Omental fat pad (tissue), 4 donors: Measurements from ENCODE around the gene POLR1E. TPM values are rescaled to one million over a fixed set of nuclear protein-coding genes. Genes with fewer than 3 reads are reported as not detected.

Experiments
- ATAC-seq: fragments of 150-250 bp; one replicate; pipeline ENCODE4 v1.9.1; 2016; ENCODE audit warnings: mild to moderate bottlenecking, moderate library complexity; ENCODE audit not compliant: low FRiP score
- DNase-seq: peaks from one replicate; pipeline ENCODE4 v3.0.0-alpha.2; 2019; ENCODE audit warnings: low spot score
- total RNA-seq, 4 donors: library from RNA; depleted of rRNA; stranded (reverse); fragments of >200 nt; gene quantifications; one replicate each; pipeline ENCODE4 v1.1.0, GENCODE V29; 2016
- TF ChIP-seq, protein P1 (sequence below), 3 donors: fragments of 450-650 bp; IDR thresholded peaks; one replicate each; pipeline ENCODE4 v1.5.1; 2016 to 2017; ENCODE audit warnings: antibody characterized with exemption in 3 of 3, mild to moderate bottlenecking in 3 of 3, moderate library complexity in 2 of 3

POLR1E gene
- total RNA-seq, 4 donors from 2014 or later: 23.6 to 59.1 (median 41.6) TPM

DNA sequence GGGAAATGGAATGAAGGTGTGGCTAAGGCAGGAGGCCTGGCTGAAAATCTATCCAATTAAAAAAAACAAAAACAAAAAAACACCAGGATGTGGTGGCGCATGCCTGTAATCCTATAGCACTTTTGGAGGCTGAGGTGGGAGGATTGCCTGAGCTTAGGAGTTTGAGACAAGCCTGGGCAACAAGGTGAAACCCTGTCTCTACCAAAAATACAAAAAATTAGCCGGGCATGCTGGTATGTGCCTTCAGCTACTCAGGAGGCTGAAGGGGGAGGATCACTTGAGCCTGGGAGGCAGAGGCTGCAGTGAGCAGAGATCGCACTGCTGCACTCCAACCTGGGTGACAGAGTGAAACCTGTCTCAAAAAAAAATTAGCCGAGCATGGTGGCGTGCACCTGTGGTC, 42.2 kb upstream of the POLR1E start:
- DNase-seq (no peak), ATAC-seq (no peak)
- TF ChIP-seq, protein P1, sequence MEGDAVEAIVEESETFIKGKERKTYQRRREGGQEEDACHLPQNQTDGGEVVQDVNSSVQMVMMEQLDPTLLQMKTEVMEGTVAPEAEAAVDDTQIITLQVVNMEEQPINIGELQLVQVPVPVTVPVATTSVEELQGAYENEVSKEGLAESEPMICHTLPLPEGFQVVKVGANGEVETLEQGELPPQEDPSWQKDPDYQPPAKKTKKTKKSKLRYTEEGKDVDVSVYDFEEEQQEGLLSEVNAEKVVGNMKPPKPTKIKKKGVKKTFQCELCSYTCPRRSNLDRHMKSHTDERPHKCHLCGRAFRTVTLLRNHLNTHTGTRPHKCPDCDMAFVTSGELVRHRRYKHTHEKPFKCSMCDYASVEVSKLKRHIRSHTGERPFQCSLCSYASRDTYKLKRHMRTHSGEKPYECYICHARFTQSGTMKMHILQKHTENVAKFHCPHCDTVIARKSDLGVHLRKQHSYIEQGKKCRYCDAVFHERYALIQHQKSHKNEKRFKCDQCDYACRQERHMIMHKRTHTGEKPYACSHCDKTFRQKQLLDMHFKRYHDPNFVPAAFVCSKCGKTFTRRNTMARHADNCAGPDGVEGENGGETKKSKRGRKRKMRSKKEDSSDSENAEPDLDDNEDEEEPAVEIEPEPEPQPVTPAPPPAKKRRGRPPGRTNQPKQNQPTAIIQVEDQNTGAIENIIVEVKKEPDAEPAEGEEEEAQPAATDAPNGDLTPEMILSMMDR (IDR thresholded peaks at IDR 0.05): no peak

DNA sequence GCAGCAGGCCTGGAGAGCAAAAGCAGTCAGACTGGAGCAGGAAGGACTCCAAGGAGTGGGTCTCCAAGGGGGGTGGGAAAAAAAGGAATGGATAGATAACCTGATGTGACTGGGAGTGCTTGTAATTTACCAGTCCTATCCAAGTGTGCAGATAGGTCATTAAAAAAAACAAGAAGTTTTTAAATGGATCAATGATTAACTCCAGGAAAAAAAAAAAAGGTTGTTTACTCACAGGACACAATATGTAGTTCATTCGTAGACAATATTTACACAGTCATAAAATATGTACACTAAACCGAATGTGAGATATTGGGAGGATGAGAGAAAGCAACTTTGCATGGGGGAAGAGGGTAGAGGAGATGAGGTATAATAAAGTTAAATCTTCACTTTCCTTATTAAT, 40.9 kb upstream of the POLR1E start:
- TF ChIP-seq, protein P1 (IDR thresholded peaks at IDR 0.05): no peak
- ATAC-seq (no peak), DNase-seq (no peak)

DNA sequence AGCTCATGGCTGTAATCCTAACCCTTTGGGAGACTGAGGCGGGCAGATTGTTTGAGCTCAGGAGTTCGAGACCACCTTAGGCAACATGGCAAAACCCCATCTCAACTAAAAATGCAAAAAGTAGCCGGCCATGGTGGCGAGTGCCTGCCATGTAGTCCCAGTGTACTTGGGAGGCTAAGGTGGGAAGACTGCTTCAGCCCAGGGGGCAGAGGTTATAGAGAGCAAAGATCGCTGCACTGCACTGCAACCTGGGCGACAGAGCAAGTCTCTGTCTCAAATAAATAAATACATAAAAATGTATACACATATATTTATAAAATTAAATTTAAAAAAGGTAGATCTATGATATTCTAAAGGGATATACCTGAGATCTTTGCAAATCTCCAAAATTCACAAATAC, 39.9 kb upstream of the POLR1E start:
- ATAC-seq (no peak), DNase-seq (no peak)
- TF ChIP-seq, protein P1 (IDR thresholded peaks at IDR 0.05): no peak

DNA sequence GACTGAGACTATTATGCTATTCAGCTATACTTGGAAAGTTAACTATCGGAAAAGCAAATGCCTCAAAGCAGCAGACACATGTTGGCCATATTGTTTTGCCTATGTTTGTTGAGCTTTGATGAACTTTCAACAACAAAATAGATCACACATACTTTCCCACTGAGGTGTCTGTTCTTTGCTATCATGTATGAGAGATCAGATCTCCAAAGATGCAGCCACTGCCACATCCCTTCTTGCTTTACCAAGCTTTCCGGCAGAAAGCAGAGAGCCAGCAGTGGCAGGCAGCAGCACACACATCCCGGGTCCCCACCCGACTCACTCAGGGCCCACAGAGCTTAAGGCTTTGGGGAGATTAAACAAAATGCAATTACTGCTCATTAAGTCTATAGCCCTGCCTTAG, 39.3 kb upstream of the POLR1E start:
- DNase-seq (no peak), ATAC-seq (no peak)
- TF ChIP-seq, protein P1 (IDR thresholded peaks at IDR 0.05): no peak

DNA sequence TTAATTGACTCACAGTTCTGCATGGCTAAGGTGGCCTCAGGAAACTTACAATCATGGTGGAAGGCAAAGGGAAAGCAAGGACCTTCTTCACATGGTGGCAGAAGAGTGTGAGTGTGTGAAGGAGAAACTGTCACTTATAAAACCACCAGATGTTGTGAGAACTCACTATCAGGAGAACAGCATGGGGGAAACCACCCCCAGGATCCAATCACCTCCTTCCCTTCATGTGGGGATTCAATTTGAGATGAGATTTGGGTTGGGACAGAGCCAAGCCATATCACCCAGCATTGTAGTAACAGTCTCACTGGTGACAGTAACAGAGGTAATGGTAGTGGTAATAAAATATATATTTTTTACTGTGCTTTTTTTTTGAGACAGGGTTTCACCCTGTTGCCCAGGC, 38.6 kb upstream of the POLR1E start:
- TF ChIP-seq, protein P1 (IDR thresholded peaks at IDR 0.05): no peak
- ATAC-seq (no peak), DNase-seq (no peak)

- ATAC-seq (no peak), DNase-seq (no peak)
- TF ChIP-seq, protein P1 (IDR thresholded peaks at IDR 0.05): no peak
These were observed 35.7 kb upstream of the POLR1E start for GRCh38 chr9:37449862-37450632.

DNA sequence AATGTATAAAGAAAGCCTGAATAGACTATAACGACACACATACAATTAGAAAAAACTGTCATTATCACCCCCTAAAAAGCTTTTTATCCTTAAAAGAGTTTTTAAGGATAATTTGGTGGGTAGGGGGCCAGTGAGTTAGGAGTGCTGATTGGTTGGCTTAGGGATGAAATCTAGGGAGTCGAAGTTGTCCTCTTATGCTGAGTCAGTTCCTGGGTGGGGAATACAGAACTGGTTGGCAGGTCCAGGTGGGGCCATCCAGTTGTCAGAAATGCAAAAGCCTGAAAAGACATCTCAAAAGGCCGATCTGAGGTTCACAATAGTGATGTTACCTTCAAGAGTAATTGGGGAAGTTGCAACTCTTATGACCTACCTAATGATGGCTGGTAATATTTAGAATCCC, 34.1 kb upstream of the POLR1E start:
- TF ChIP-seq, protein P1 (IDR thresholded peaks at IDR 0.05): no peak
- DNase-seq (no peak), ATAC-seq (no peak)
